Epithelial cell of esophagus (primary cell): Measurements from ENCODE around the gene ACTR1B.
"Not testable (repeated sequence)": the region's sequence is repeated elsewhere in the genome, so short reads cannot be mapped to it uniquely, and the experiment has no call there.

Experiments
- DNase-seq: peaks from one replicate; pipeline ENCODE4 v3.0.0; 2010; ENCODE audit warnings: low read depth
- H3K4me3 ChIP-seq: 2 replicates; pipeline ENCODE4 v1.5.1; 2011; ENCODE audit warnings: mild to moderate bottlenecking, low read length, control low read depth
- TF ChIP-seq, protein P1 (sequence below): IDR thresholded peaks from 2 replicates; pipeline ENCODE4 v1.5.1; 2011; ENCODE audit warnings: low read depth, mild to moderate bottlenecking, low read length, control low read depth, inconsistent platforms; ENCODE audit not compliant: insufficient read depth; ENCODE audit errors: missing control alignments

ACTR1B gene

DNA sequence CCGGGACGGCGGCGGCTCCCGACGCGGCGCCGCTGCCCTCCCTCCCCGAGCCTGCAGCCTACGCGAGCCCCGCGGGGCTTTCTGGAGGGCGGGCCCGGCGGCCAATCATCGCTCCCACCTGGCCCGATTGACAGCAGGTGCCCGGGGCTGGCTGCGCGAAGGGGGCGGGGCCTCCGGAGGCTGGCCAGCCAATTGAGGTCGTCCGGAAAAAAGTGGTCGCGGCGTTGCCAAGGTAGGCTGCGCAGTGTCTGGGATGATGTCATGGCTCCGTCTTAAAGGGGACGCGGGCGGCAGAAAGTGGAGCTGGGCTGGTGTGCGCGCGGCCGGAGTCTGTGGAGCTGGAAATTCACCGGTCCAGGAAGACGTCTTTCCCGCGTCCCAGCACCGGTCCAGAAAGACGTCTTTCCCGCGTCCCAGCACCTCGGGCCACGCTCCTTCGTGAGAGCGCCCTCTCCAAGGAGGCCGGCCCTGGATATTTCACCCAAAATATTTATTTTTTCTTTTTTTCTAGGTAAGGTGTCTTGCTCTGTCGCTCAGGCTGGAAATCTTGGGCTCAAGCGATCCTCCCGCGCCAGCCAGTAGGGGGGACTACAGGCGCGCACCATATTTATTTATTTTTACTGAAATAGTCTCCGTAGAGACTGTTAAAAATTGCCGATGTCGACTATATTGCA, at the start of gene ACTR1B:
Gene ACTR1B (minus strand): TSS at position 83 of the 674 bp plus-strand sequence. CDS start 154 bp downstream, outside the sequence.
- DNase-seq: peak; percentile 99
- TF ChIP-seq, protein P1, sequence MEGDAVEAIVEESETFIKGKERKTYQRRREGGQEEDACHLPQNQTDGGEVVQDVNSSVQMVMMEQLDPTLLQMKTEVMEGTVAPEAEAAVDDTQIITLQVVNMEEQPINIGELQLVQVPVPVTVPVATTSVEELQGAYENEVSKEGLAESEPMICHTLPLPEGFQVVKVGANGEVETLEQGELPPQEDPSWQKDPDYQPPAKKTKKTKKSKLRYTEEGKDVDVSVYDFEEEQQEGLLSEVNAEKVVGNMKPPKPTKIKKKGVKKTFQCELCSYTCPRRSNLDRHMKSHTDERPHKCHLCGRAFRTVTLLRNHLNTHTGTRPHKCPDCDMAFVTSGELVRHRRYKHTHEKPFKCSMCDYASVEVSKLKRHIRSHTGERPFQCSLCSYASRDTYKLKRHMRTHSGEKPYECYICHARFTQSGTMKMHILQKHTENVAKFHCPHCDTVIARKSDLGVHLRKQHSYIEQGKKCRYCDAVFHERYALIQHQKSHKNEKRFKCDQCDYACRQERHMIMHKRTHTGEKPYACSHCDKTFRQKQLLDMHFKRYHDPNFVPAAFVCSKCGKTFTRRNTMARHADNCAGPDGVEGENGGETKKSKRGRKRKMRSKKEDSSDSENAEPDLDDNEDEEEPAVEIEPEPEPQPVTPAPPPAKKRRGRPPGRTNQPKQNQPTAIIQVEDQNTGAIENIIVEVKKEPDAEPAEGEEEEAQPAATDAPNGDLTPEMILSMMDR: peak; percentile 62
- peak within 1 kb of the TSS; percentile 70 for H3K4me3 ChIP-seq

DNA sequence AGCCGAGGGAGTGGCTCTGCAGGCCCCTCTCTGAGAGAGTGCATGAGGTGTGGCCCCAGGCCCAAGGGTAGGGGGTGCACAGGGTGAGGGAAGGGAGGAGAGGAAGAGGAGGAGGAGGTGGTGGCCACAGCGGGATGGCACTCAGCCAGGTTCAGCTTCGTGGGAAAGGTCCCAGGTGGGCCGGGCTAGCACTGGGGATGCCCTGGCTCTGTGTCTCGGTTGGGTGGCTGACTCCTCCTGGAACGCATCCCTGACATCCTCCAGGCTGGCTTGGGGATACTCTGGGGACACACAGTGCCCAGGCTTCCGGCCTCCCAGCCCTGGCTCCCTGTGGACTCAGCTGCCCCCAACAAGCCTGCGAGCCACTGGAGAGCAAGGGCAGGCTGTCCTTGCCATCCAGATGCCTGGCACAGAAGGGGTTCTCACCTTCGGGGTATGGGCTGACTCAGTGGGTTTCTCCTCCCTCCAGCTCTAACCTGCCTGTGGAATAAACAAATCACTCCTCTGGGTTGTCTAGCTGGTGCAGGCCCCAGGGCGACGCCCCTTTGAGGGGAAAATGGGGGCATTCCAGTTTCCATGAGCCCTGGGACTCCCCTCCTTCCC, 49.0 kb upstream of the ACTR1B start:
- no peak overlapping the region for H3K4me3 ChIP-seq

DNA sequence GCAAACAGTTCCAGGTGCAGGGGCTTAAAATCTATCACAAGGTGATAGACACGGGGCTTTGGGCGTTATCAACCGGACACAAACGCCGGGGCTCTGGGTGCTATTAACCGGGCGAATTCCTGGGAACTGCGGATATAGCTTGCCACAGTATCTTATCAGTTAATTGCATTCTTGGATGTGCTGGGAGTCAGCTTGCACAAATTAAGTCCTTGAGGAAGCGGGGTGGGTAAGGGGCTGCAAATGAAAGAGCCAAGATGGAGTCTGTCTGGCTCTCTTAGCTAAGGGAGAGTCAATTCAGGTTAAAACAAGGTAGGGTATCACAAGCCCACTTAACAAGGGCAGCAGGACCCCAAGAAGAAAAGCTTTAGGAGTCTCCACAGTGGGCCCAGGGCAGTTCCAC, 48.3 kb upstream of the ACTR1B start:
- H3K4me3 ChIP-seq: not testable (repeated sequence)

More for the DNA sequence above, 49.0 kb upstream of the ACTR1B start:
- DNase-seq: no peak
- TF ChIP-seq, protein P1: no peak

DNA sequence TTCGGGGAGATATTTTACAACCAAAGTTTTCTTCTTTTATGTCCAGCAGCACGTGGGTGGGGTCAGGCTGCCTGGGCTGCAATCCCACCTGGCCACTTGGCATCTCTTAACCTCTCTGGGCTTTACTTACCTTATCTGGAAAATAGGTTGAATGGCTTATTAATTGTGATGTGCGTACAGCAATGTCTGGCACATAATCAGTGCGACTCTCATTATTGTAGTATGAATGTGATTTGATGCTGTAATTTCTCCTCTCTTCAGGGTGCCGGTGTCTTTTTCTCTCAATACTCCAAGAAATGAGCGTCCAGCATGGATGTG, 47.5 kb upstream of the ACTR1B start:
- DNase-seq: no peak
- TF ChIP-seq, protein P1: no peak
- H3K4me3 ChIP-seq: no peak overlapping the region

More for the DNA sequence above, 48.3 kb upstream of the ACTR1B start:
- DNase-seq: not testable (repeated sequence)

DNA sequence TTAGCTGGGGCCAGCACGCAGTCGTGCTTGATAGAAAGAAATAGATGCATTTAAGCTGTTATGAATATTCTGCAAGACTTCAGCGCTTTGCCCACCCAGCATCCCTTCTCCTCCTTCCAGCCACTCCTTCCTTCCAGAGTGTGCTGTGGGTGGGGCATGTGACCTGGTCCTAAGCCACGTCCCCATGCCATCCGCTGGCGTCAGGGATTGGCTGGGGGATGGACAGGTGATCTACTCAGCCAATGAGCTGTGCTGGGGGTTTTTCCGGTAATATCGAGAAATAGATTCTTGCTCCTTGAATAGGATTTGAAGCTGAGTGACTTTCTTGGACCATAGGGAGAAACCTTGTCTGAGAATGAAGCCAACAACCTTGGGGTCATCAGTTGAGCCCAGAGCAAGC, 44.8 kb upstream of the ACTR1B start:
- no peak for DNase-seq
- no peak overlapping the region for H3K4me3 ChIP-seq

DNA sequence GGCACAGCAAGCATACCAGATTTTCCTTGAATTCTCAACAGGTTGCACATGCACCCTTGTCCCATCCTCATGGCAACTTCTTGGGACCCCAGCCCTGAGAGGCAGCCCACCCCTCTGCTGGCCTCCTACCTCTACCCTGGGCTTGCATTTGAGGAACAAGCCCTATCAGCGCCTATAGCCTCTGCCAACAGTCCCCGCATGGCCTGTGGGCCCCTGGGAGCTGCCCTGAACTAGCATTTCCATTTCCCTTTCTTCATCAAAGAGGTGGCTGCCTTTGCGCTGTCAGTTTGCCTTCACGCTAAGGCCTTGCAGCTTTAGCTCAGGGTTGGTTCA, 44.2 kb upstream of the ACTR1B start:
- TF ChIP-seq, protein P1: no peak

More for the DNA sequence above, 44.8 kb upstream of the ACTR1B start:
- TF ChIP-seq, protein P1: no peak

DNA sequence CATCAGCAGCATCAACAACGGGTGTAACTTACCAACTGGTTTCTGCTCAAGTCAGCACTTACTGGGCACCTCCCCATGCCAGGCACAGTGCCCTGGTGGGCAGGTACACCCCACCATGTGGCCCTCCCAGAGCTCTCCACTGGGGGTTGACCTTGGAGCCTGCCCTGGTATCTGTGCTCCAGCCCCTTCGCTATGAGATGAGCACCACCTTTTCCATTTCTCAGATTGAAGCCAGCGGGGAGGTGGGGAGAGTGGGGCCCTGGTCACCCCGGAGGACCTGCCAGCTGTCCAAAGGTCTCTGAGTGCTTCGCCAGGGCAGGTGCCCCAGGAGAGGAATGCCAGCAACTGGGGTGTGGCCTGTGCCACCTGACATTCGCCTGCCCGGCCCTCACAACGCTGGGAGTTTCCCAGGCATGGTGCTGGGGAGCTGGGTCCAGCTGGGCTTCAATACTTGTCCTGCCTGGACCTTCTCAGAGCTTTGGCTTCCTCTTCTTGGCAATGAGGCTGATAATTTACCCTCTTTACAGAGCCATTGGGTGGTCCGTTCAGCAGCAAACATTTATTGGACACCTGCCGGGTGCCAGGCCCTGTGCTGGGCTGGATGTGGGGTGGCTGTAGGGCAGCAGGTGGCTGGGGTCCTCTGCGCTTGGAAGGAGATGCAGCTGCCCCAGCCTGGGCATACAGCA, 43.7 kb upstream of the ACTR1B start:
- no peak for DNase-seq
- H3K4me3 ChIP-seq: no peak overlapping the region
- TF ChIP-seq, protein P1: no peak

More for the DNA sequence above, 44.2 kb upstream of the ACTR1B start:
- no peak overlapping the region for H3K4me3 ChIP-seq
- DNase-seq: no peak
